ENCODE results near the gene IL18BP.

Gene IL18BP

GRCh38 chr11:71996517-71996916 lies 2.2 kb upstream of the IL18BP start:
- DNase-seq (ENCODE audit: low spot score) = no peak

GRCh38 chr11:71996946-71997345 lies 1.8 kb upstream of the IL18BP start:
- no peak for DNase-seq (ENCODE audit: low spot score)

- DNase-seq (ENCODE audit: low spot score) = no peak
These were observed 1.1 kb upstream of the IL18BP start for GRCh38 chr11:71997594-71997993.

DNA sequence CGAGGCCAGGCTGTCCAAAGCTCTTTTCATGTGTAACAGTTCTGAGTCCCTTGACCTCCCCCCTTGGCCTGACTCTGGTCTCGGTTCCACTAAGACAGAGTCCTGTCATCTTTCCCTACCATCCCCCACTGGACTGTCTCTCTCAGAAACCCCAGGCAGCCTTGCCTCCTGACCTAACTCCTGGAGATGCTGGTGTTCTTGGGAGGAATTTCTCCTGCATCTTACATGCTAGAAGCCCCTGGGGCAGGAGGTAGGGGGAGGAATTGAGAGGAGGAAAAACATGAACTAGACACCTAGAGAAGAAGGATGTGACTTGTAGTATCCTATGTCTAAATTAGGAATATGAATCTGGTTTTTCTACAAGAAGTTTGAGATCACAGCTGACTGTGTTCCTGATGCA lies 648 bp upstream of the IL18BP start:
- DNase-seq (ENCODE audit: low spot score) = no peak

GRCh38 chr11:71999362-71999761 lies 653 bp downstream of the IL18BP start:
- no peak for DNase-seq (ENCODE audit: low spot score)

- no peak for DNase-seq (ENCODE audit: low spot score)
These were observed 1.1 kb downstream of the IL18BP start for GRCh38 chr11:71999798-72000197.

- no peak for DNase-seq (ENCODE audit: low spot score)
These were observed 1.6 kb downstream of the IL18BP start for GRCh38 chr11:72000202-72000867.

- no peak for DNase-seq (ENCODE audit: low spot score)
These were observed 2.6 kb downstream of the IL18BP start for GRCh38 chr11:72001285-72001684.

DNA sequence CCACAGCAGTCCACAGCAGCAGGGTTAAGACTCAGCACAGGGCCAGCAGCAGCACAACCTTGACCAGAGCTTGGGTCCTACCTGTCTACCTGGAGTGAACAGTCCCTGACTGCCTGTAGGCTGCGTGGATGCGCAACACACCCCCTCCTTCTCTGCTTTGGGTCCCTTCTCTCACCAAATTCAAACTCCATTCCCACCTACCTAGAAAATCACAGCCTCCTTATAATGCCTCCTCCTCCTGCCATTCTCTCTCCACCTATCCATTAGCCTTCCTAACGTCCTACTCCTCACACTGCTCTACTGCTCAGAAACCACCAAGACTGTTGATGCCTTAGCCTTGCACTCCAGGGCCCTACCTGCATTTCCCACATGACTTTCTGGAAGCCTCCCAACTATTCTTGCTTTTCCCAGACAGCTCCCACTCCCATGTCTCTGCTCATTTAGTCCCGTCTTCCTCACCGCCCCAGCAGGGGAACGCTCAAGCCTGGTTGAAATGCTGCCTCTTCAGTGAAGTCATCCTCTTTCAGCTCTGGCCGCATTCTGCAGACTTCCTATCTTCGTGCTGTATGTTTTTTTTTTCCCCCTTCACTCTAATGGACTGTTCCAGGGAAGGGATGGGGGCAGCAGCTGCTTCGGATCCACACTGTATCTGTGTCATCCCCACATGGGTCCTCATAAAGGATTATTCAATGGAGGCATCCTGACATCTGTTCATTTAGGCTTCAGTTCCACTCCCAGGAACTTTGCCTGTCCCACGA lies 3.3 kb downstream of the IL18BP start:
- no peak for DNase-seq (ENCODE audit: low spot score)

DNA sequence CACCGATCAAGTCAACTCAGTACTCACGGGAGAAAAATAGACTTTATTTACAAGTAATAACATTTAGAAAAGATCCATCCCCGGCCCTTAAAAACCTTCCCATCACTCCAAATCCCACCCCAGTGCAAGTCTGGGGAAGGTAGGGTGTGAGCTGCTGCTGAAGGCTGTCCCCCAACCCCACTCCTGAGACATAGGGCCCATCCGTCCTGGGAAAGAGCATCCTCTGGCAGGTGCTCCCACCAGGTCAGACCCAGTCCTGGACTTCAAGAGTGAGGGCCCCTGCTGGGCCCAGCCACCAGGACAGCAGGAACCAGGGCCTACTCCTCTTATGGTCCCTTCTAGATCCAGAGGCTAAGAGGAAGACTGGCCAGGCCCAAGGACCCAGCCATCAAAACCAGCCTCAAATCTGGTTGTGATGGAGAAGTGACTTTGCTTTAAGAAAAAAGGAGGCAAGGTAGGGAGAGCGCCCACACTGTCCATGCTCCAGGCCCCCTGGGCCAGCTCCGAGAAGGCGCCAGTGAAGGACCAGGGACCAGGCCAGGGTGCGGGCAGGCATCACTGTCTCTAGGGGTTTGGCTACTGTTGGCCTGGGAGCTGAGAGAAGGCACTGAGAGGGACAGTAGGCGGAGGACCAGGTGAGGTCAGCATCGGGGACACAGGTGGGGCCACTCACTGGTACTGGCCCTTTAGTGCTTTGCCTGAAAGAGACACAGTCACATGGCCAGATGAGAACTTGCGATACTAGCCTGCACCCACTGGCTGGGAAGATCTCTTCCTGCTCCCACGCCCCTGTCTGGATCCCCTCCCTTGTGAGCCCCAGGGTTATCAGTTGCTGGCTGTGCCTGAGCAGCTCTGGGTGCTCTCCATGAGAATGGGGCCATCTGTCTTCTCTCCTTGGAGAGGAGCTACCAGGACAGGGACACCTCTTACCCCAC lies 4.4 kb downstream of the IL18BP start:
- no peak for DNase-seq (ENCODE audit: low spot score)

GRCh38 chr11:72003776-72004171 lies 5.1 kb downstream of the IL18BP start:
- DNase-seq (ENCODE audit: low spot score) = no peak

- DNase-seq (ENCODE audit: low spot score) = no peak
These were observed 6.0 kb downstream of the IL18BP start for GRCh38 chr11:72004515-72005346.

GRCh38 chr11:72005347-72006260 lies 6.9 kb downstream of the IL18BP start:
- no peak for DNase-seq (ENCODE audit: low spot score)

DNA sequence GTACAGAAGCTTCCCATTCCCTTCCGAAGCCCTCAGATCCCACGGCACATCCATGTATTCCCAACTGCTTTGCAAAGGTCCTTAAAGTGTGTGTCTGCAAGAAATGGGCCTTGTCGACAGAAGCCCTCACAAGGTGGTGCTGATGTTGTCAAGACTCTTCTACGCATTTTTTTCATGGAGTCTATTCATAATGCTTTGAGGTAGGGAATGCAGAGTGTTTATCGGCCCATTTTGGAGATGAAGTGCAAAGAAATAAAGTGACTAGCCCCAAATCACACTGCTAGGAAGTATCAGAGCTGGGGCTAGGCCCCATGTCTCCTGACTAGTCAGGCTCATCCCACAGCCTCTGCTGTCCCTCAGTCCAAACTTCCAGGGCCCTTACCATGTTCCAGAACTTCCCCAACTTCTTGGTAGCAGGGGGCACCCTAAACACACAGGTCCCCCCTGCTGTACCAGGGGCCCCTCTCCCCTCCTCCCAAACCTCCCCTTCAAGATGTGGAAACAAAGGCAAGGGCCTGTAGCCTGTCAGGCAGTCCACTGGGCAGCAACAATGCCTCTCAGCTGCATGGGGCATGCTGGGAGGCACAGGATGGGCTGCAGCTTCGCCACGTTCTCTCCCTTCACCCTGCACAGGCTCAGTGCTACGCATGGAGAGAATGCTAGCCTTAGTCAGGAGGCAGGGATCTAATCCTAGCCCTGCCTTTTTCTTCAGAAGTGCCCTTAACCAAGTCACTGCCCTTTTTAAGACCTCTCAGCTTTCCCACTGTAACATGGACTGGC lies 7.8 kb downstream of the IL18BP start:
- DNase-seq (ENCODE audit: low spot score) = no peak

DNA sequence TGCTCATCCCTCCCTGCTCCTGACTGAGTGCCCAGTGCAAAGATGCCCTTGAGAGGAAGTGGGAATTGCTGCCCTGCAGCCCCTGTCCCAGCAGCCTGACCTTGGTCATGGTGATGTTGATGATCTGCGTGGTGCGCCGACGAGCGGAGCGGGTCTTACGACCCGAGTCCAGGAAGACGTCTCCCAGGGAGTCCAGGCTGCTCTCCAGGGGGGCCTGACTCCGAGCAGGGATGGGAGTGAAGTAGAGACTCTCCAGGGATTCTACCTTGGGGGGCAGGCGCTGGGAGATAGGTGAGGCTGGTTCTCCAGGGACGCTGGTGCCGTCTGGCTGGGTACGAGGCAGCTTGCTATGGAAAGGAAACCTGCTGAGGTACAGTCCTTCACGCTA lies 8.4 kb downstream of the IL18BP start:
- DNase-seq (ENCODE audit: low spot score) = no peak

- DNase-seq (ENCODE audit: low spot score) = no peak
These were observed 8.9 kb downstream of the IL18BP start for GRCh38 chr11:72007587-72007986.

DNA sequence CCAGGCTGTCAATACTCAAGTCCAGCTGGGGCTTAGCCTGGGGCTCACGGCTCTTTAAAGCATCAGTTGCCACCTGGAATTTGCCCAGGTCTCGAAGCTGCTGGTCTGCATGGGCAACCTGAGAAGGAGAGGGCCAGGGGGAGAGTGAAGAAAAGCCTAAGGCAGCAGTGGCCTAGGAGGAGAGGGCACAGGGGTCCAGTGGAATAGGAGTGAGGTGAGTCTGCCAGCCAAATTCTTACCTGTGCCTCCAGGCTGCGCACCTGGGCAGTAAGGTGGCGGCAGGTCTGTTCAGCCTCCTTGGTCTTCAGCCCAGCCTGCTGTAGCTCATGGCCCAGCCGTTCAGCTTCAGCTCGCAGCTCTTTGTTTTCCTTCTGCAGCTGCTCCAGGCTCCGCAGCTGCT lies 10.0 kb downstream of the IL18BP start:
- no peak for DNase-seq (ENCODE audit: low spot score)

GRCh38 chr11:72009156-72009555 lies 10.4 kb downstream of the IL18BP start:
- DNase-seq (ENCODE audit: low spot score) = no peak

DNA sequence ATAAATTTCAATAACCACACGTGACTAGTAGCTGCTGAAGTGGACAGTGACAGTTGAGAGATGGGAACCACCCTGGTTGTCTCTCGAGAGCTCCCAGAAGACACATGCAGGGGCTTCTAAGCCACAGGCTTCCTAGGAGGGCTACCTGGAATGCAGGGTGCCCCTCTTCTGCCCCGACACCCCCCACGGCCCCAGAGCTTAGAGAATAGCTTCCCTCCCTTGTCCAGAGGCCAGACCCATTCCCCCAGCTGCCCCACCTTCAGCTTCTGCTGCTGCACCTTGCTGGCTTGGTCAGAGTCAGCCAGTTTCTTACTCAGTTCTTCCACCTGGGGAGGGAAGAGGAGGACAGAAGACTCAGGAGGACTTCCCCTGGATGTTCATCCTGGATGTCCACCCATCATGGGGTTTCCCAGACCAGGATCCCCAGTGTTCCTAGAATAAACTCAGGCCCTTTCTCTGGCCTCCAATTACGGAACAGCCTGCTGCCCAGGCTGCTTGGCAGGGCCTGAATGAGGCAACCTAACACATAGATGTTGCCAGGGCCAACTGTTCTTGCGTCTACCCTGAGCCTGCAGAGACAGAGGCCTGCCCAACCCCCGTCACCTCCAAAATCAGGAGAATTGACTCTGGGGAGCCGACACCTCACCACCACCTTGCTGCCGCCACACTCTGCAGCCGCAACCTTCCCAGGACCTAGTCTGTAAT lies 12.0 kb downstream of the IL18BP start:
- no peak for DNase-seq (ENCODE audit: low spot score)

Measured in SK-N-DZ (cell line).